Measurements from ENCODE around the gene RNU6-9. TPM values are rescaled to one million over a fixed set of nuclear protein-coding genes. Genes with fewer than 3 reads are reported as not detected.
"Not testable (repeated sequence)": the region's sequence is repeated elsewhere in the genome, so short reads cannot be mapped to it uniquely, and the experiment has no call there.

RNU6-9 gene
- total RNA-seq: not detected
- not detected for polyA plus RNA-seq

DNA sequence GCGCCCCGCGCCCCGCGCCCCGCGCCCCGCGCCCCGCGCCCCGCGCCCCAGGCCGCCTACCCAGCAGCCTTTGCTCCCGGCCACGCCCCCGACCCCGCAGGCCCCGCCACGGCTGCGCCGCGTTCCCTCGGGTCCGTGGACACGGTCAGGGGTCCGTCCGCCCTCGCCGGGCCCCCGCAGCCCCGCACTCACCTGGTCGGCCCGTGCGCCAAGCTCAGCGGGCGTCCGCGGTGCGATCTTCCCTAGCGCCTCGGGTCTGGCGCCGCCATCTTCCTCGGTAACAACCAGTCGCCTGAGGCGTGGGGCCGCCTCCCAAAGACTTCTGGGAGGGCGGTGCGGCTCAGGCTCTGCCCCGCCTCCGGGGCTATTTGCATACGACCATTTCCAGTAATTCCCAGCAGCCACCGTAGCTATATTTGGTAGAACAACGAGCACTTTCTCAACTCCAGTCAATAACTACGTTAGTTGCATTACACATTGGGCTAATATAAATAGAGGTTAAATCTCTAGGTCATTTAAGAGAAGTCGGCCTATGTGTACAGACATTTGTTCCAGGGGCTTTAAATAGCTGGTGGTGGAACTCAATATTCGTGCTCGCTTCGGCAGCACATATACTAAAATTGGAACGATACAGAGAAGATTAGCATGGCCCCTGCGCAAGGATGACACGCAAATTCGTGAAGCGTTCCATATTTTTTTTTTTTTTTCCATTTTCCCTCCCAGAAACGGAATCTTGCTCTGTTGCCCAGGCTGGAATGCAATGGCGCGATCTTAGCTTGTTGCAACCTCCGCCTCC, at the start of gene RNU6-9, which contains the start of gene MED16:
Gene RNU6-9, plus strand, starts transcription at position 591 of the 796 bp plus-strand sequence.
Gene MED16, minus strand, starts transcription at position 294 of the 796 bp plus-strand sequence. CDS start 2,056 bp downstream, outside the sequence.
- Histone ChIP-seq H3K4me3 (ENCODE audit: low read depth, low read length) (peak within 1 kb of the TSS; percentile 91), H3K4me1 (ENCODE audit: insufficient read depth) (no peaks in the 10 kb centered on the region), H3K36me3 (ENCODE audit: insufficient read depth) (no peaks in the 10 kb centered on the region), H3K27ac (ENCODE audit: low read depth) (peak within 1 kb of the TSS; percentile 95)
- WGBS: under 1% methylated on average over 68 of the region's 69 CpGs
- peak; percentile 90 for DNase-seq (ENCODE audit: extremely low spot score)

GRCh38 chr19:843836-844545, 49.3 kb upstream of the RNU6-9 start:
- Histone ChIP-seq H3K36me3 (ENCODE audit: insufficient read depth) (no peaks in the 10 kb centered on the region), H3K27ac (ENCODE audit: low read depth) (no peak overlapping the region), H3K4me1 (ENCODE audit: insufficient read depth) (peaks cover 2% of the 10 kb centered on the region), H3K4me3 (ENCODE audit: low read depth, low read length) (peak overlapping the region; percentile 2)
- DNase-seq (ENCODE audit: extremely low spot score): no peak
- 41% methylated on average over 70 of the region's 70 CpGs for WGBS

DNA sequence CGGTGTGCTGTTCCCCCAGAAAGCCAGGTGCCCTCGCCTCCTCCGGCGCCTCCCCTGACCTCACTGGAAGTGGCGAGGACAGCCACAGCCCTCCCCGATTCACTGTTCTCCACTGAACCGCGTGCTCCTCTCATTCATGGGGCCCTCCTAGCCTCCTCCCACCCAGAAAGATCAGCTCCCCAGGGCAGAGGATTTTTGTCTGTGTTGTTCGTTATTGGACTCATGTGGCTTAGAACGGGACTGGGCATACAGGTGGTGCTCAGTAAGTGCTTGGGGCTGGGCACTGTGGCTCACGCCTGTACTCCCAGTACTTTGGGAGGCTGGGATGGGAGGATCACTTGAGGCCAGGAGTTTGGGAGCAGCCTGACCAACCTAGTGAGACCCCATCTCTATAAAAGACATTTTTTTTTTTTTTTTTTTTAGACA, 48.7 kb upstream of the RNU6-9 start:
- Histone ChIP-seq H3K36me3 (ENCODE audit: insufficient read depth) (no peaks in the 10 kb centered on the region), H3K27ac (ENCODE audit: low read depth) (no peak overlapping the region), H3K4me3 (ENCODE audit: low read depth, low read length) (no peak overlapping the region), H3K4me1 (ENCODE audit: insufficient read depth) (peaks cover 2% of the 10 kb centered on the region)
- 48% methylated on average over 11 of the region's 11 CpGs for WGBS
- DNase-seq (ENCODE audit: extremely low spot score): no peak

DNA sequence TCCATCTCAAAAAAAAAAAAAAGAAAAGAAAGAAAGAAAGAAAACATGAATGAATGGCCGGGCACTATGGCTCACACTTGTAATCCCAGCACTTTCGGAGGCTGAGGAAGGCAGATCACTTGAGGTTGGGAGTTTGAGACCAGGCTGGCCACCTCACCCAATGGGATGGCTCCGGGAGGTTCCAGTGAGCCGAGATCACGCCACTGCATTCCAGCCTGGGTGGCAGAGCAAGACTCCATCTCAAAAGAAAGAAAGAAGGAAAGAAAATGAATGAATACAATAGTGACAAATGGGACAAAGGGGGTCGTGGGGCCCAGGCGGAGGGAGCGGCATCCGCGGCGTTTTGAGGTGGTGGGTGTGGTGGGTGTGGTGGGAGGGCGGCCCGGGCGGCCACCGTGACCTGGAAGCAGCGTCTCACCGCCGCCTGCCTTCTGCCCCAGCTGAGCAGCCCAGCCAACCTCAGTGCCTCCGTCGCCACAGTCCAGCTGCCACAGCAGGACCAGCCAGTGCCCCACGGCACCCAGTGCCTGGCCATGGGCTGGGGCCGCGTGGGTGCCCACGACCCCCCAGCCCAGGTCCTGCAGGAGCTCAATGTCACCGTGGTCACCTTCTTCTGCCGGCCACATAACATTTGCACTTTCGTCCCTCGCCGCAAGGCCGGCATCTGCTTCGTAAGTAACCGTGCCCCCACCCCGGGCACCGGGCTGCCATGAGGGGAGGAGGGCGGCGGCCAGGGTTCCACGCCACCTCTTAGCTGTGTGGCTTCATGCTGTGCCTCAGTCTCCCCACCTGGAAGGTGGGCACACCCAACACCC, 47.4 kb upstream of the RNU6-9 start:
- H3K36me3 ChIP-seq (ENCODE audit: insufficient read depth): no peaks in the 10 kb centered on the region
- 79% methylated on average over 37 of the region's 37 CpGs for WGBS
- no peak overlapping the region for H3K27ac ChIP-seq (ENCODE audit: low read depth)
- H3K4me3 ChIP-seq (ENCODE audit: low read depth, low read length): no peak overlapping the region
- peaks cover 2% of the 10 kb centered on the region for H3K4me1 ChIP-seq (ENCODE audit: insufficient read depth)
- no peak for DNase-seq (ENCODE audit: extremely low spot score)

DNA sequence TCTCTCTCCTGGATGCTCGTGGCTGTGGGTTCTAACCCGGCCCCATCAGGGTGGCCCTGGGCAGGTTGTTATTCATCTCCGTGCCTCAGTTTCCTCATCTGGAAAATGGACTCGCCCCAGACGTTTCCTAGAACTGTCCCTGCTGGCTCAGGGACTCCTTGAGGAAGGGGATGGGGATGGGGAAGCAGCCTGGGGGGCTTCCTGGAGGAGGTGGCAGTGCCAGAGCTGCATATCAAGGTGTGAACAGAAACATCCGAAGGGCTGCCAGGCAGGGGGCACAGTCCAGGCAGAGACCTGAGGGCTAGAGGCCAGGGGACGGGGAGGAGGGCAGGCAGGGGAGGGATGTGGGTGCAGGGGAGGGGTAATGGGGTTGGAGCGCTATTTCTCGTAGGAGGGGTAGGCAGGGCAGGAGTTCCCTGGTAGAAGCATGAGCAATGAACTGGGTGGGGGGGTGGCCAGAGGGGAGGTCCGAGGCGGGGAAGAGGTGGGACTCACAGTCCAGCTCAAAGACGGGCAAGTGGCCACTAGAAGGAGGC, 44.8 kb upstream of the RNU6-9 start:
- no peak for DNase-seq (ENCODE audit: extremely low spot score)
- no peak overlapping the region for H3K4me3 ChIP-seq (ENCODE audit: low read depth, low read length)
- no peaks in the 10 kb centered on the region for H3K36me3 ChIP-seq (ENCODE audit: insufficient read depth)
- 48% methylated on average over 12 of the region's 12 CpGs for WGBS
- H3K27ac ChIP-seq (ENCODE audit: low read depth): no peak overlapping the region
- H3K4me1 ChIP-seq (ENCODE audit: insufficient read depth): peaks cover 4% of the 10 kb centered on the region

GRCh38 chr19:849195-849594, 44.1 kb upstream of the RNU6-9 start:
- H3K27ac ChIP-seq (ENCODE audit: low read depth); DNase-seq (ENCODE audit: extremely low spot score); H3K4me3 ChIP-seq (ENCODE audit: low read depth, low read length); H3K36me3 ChIP-seq (ENCODE audit: insufficient read depth); H3K4me1 ChIP-seq (ENCODE audit: insufficient read depth): not testable (repeated sequence)
- WGBS: 85% methylated on average over 8 of the region's 8 CpGs

DNA sequence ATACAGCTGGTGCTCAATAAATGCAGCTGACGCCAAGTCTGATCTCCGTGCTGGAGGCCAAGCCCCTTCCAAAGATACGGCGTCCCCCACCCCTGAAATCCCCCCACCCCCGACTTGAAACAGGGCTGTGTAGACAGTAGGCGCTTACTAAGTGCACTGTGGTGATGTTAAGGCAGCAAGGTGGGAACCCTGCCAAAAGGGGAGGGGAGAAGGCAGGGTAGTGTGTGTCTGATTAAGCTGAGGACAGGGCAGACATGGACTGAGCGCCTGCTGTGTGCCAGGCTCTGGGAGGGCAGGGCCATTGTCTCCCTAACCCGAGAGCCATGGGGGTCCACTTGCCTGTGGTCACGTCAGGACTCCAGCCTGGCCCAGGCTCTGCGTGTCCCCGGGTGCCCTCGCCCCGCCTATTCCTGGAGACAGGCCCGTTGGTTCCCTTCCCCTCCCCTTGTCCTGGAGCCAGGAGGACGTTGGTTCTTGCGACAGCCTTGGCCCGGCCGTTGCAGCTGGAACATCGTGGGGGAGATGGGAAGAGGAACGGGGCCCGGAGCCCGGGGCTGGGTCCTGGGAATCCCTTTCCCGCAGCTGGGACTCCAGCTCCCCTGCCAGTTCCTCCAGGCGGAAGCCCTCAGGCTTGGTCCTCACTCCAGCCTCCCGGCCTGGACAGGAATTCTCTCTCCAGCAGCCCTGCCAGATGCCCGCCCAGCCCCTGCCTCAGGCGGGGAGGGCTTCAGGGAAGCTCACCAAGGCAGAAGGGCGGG, 42.9 kb upstream of the RNU6-9 start:
- H3K4me3 ChIP-seq (ENCODE audit: low read depth, low read length): no peak overlapping the region
- 16% methylated on average over 28 of the region's 28 CpGs for WGBS

DNA sequence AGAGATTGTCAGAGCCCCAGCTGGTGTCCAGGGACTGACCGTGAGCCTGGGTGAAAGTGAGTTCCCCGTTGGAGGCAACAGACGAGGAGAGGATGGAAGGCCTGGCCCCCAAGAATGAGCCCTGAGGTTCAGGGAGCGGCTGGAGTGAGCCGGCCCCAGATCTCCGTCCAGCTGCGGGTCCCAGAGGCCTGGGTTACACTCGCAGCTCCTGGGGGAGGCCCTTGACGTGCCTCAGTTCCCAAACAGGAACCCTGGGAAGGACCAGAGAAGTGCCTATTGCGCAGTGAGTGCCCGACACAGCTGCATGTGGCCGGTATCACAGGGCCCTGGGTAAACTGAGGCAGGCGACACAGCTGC, 42.3 kb upstream of the RNU6-9 start:
- Histone ChIP-seq H3K36me3 (ENCODE audit: insufficient read depth) (no peaks in the 10 kb centered on the region), H3K4me1 (ENCODE audit: insufficient read depth) (peaks cover 3% of the 10 kb centered on the region), H3K27ac (ENCODE audit: low read depth) (peak overlapping the region; percentile 83), H3K4me3 (ENCODE audit: low read depth, low read length) (no peak overlapping the region)
- DNase-seq (ENCODE audit: extremely low spot score): no peak
- WGBS: 35% methylated on average over 13 of the region's 13 CpGs

More for the DNA sequence above, 42.9 kb upstream of the RNU6-9 start:
- Histone ChIP-seq H3K27ac (ENCODE audit: low read depth) (peak overlapping the region; percentile 83), H3K36me3 (ENCODE audit: insufficient read depth) (no peaks in the 10 kb centered on the region), H3K4me1 (ENCODE audit: insufficient read depth) (peaks cover 3% of the 10 kb centered on the region)
- peak; percentile 52 for DNase-seq (ENCODE audit: extremely low spot score)

DNA sequence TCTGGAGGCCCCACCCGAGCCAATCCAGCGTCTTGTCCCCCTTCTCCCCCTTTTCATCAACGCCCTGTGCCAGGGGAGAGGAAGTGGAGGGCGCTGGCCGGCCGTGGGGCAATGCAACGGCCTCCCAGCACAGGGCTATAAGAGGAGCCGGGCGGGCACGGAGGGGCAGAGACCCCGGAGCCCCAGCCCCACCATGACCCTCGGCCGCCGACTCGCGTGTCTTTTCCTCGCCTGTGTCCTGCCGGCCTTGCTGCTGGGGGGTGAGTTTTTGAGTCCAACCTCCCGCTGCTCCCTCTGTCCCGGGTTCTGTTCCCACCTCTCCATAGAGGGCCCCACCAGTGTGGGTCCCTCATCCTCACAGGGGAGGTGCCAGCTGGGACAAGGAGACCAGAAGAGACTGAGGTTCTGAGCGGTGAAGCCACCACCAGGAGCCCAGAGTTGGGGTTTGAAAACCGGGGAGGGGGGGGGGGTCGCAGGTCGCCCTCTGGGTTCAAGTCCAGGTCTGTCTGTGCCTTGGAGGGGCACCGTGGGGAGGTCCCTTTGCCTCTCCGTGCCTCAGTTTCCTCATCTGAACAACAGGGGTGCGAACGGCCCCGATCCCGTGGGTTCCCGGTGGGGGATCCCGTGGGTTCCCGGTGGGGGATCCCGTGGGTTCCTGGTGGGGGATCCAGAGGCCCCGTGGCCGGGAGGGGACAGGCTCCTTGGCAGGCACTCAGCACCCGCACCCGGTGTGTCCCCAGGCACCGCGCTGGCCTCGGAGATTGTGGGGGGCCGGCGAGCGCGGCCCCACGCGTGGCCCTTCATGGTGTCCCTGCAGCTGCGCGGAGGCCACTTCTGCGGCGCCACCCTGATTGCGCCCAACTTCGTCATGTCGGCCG, 40.9 kb upstream of the RNU6-9 start, which contains the start of gene ELANE:
Gene ELANE, plus strand, starts transcription at position 168 of the 878 bp plus-strand sequence. Its CDS starts 26 bp downstream, at position 194.
- Histone ChIP-seq H3K36me3 (ENCODE audit: insufficient read depth) (no peaks in the 10 kb centered on the region), H3K27ac (ENCODE audit: low read depth) (peak within 1 kb of the TSS; percentile 83), H3K4me3 (ENCODE audit: low read depth, low read length) (no peak within 1 kb of the TSS), H3K4me1 (ENCODE audit: insufficient read depth) (peaks cover 3% of the 10 kb centered on the region)
- 71% methylated on average over 55 of the region's 55 CpGs for WGBS
- DNase-seq (ENCODE audit: extremely low spot score): no peak

DNA sequence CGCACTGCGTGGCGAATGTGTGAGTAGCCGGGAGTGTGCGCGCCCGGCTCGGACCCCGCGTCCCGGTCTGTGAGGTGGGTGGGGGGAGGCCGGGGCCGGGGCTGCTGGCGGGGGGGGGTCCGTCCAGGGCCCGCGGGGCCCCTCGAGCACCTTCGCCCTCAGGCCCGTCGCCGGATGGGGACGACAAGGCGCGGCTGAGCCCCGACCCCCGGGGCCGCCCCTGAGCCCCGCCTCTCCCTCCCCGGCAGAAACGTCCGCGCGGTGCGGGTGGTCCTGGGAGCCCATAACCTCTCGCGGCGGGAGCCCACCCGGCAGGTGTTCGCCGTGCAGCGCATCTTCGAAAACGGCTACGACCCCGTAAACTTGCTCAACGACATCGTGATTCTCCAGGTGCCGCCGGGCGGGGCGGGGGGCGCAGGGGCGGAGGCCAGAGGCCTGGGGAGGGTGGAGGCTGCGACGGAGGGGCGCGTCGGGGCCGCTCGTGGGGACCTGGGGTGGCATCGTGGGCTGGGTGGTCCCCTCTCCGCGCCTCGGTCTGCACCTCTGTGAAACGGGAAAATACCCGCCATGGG, 40.2 kb upstream of the RNU6-9 start:
- DNase-seq (ENCODE audit: extremely low spot score): no peak
- Histone ChIP-seq H3K27ac (ENCODE audit: low read depth) (no peak overlapping the region), H3K4me3 (ENCODE audit: low read depth, low read length) (no peak overlapping the region), H3K36me3 (ENCODE audit: insufficient read depth) (no peaks in the 10 kb centered on the region), H3K4me1 (ENCODE audit: insufficient read depth) (peaks cover 3% of the 10 kb centered on the region)
- 25% methylated on average over 67 of the region's 67 CpGs for WGBS

DNA sequence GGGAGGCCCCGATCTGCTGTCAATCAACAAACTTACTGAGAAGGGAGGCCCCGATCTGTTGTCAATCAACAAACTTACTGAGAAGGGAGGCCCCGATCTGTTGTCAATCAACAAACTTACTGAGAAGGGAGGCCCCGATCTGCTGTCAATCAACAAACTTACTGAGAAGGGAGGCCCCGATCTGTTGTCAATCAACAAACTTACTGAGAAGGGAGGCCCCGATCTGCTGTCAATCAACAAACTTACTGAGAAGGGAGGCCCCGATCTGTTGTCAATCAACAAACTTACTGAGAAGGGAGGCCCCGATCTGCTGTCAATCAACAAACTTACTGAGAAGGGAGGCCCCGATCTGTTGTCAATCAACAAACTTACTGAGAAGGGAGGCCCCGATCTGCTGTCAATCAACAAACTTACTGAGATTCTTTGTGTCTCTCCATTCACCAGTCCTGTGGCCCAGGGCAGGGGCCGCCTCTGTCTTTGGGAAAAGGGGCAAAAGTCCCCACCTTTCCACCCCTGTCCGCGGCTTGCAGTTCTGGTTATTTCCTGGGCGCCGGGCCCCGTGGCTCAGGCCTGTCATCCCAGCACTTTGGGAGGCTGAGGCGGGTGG, 39.6 kb upstream of the RNU6-9 start:
- not testable (repeated sequence) for H3K4me3 ChIP-seq (ENCODE audit: low read depth, low read length); H3K4me1 ChIP-seq (ENCODE audit: insufficient read depth); H3K36me3 ChIP-seq (ENCODE audit: insufficient read depth); H3K27ac ChIP-seq (ENCODE audit: low read depth); DNase-seq (ENCODE audit: extremely low spot score)
- 80% methylated on average over 13 of the region's 17 CpGs for WGBS

Data from urinary bladder (tissue), 4 donors.